Stimulated activated CD4-positive, alpha-beta T cell treated with anti-CD3 and anti-CD28 coated beads, Interleukin-4, amount 100 ng/mL, for 1 hour (primary cell): ENCODE data around the gene MYO7B.

Experiments
- DNase-seq: peaks from one replicate; pipeline ENCODE4 v3.0.0-alpha.2; 2020

MYO7B gene

GRCh38 chr2:127612111-127612822 is 76.8 kb downstream of the MYO7B start:
- no peak for DNase-seq

GRCh38 chr2:127614246-127614645 is 78.8 kb downstream of the MYO7B start:
- DNase-seq, result no peak

- no peak for DNase-seq
Measured at GRCh38 chr2:127614731-127615130, 79.2 kb downstream of the MYO7B start.

GRCh38 chr2:127615511-127616166 is 80.2 kb downstream of the MYO7B start:
- no peak for DNase-seq

GRCh38 chr2:127618551-127619202 is 83.2 kb downstream of the MYO7B start:
- no peak for DNase-seq

- no peak for DNase-seq
Measured at GRCh38 chr2:127619203-127619590, 83.7 kb downstream of the MYO7B start.

- DNase-seq, result no peak
Measured at GRCh38 chr2:127619877-127620705, 84.6 kb downstream of the MYO7B start.

GRCh38 chr2:127620866-127621265 is 85.4 kb downstream of the MYO7B start:
- no peak for DNase-seq

GRCh38 chr2:127621981-127622431 is 86.5 kb downstream of the MYO7B start:
- DNase-seq, result no peak

- no peak for DNase-seq
Measured at GRCh38 chr2:127622561-127623387, 87.3 kb downstream of the MYO7B start.

- DNase-seq, result no peak
Measured at GRCh38 chr2:127623388-127624319, 88.2 kb downstream of the MYO7B start.

GRCh38 chr2:127624320-127624755 is 88.9 kb downstream of the MYO7B start:
- no peak for DNase-seq

GRCh38 chr2:127624756-127625571 is 89.5 kb downstream of the MYO7B start:
- DNase-seq, result no peak

GRCh38 chr2:127625572-127625951 is 90.1 kb downstream of the MYO7B start:
- no peak for DNase-seq

- DNase-seq, result no peak
Measured at GRCh38 chr2:127626175-127626574, 90.7 kb downstream of the MYO7B start.

GRCh38 chr2:127626917-127627739 is 91.6 kb downstream of the MYO7B start:
- no peak for DNase-seq

- no peak for DNase-seq
Measured at GRCh38 chr2:127627740-127628571, 92.5 kb downstream of the MYO7B start.
